ENCODE results near the gene ZNF367.

The ZNF367 gene

DNA sequence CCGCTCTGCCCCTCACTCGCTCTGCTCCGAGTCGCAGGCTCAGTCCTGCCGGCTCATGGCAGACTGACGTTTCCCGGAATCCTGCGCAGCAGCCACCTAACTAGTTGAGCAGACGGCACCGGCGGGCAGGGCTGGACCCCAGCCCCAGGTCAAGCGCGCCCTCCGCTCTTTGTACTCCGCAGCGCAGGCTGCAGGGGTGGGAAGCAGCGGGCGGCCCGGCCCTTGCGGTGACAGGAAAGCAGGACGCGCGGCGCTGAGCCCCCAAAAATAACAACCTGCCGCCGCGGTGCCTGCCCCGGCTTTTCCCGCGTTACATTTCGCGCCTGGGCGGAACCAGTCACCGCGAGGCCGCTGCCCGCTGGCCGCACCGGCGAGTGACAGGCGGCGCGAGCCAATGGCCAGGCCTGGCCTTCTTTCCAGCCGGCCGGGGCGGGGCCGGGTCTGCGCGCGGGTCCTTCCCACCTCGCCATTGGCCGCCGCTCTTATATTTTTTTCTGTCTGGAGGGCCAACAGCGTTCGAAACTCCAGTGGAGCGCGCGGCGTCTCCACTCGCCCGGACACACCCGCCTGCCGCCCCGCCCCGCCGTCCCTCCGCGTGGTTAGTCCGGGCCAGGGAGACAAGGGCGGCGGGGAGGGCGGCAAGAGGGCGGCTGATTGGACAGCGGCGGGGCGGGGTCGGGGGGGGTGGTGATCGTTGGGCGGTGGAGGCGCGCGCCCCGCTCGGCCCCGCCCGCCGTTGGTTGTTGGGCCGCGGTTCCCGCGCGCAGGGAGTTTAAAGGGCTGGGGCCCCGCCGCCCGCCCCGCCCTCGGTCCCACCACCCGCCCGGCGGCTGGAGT lies at the start of gene ZNF367:
Gene ZNF367 (minus strand): TSS at position 288 of the 837 bp plus-strand sequence. CDS start 338 bp downstream, outside the sequence.
- DNase-seq (ENCODE audit: low spot score) = peak; percentile 99

DNA sequence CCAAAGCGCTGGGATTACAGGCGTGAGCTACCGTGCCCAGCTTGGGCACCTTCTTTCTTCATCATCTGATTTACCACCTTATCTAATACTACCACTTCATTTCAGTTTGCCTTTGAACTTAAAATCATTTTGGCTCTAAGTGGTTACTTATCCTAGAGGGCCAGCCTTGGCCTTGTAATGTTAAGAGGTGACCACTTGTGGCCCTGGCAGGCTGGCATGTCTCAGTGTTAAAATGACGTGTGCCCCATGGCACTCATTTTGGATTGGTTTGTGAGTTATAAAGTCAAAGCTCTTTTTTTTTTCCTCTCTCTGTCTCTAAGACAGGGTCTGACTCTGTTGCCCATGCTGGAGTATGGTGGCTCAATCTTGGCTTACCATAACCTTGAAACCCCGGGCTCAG lies 49.6 kb upstream of the ZNF367 start:
- no peak for DNase-seq (ENCODE audit: low spot score)

DNA sequence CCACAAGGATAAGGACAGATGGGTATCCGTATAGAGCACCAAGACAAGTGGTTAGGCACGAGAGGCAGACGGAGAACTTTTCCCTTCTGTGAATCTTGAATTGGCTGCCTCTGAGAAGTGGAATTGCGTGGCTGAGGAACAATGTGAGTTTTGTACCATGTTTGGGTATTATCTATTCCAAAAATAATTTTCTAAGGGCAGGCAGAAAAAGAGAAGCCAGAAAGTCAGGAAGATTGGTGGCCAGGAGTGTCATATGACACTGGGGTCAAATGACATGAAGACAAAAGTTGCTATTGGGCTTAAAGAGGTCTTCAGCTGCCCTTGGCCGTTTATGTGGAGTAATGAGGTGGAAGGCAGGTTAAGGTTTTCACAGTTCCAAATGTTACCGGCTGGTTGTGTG lies 46.3 kb upstream of the ZNF367 start:
- no peak for DNase-seq (ENCODE audit: low spot score)

DNA sequence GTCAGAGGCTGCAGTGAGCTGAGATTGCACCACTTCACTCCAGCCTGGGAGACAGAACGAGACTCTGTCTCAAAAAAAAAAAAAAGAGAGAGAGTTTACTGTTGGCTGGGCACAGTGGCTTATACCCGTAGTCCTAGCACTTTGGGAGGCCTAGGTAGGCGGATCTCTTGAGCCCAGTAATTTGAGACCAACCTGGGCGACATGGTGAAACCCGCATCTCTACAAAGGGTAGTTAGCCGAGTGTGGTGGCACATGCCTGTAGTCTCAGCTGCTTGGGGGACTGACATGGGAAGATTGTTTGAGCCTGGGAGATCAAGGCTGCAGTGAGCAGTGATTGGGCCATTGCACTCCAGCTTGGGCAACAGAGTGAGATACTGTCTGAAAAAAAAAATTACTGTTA lies 44.4 kb upstream of the ZNF367 start:
- no peak for DNase-seq (ENCODE audit: low spot score)

DNA sequence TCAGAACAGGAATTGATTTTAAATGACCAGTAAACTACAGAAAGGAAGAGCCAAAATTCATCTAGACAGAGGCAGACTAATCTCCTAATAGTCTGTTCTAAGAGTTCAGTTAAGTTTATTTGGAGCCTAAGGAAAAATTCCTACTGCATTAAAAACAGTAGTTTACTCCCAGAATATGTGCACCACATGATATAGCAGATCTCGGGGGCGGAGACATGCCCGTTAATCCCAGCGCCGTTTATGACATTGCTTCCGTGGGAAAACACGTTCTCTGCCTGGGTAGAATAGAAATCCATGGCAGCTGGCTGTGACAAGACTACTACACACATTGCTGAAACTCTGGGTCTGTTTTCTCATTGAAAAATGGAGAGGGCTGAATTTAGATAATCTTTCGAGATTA lies 43.2 kb upstream of the ZNF367 start:
- DNase-seq (ENCODE audit: low spot score) = no peak

DNA sequence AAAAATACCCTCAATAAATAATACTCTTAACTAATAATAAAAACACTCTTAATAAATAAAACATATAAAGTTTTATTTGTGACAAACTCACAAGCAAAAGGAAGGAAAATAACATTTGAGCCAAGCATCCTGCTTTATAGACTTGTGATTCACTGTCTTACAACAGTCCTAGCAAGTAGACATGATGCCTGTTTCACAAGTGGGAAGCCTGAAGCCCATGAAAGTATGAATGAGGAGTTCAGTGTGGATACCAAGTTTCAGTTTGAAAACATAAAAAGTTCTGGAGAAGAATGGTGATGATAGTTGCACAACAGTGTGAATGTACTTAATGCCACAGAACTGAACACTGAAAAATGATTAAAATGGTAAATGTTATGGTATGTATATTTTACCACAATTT lies 42.7 kb upstream of the ZNF367 start:
- DNase-seq (ENCODE audit: low spot score) = no peak

DNA sequence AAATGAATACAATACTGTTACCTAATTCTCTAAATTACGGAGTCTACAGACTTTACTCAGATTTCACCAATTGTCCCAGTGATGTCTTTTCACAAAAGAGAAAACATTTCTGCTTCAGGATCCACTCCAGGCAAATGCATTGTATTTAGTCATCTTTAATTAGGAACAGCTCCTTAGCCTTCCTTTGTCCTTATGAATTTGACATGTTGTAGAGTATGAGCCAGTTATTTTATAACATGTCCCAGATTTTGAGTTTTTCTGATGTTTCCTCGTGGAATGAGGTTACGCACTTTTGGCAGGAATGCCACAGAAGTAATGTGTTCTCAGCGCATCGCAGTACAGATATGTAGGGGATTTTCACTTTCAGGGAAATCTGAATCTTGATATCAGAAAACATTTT lies 42.3 kb upstream of the ZNF367 start:
- DNase-seq (ENCODE audit: low spot score) = no peak

DNA sequence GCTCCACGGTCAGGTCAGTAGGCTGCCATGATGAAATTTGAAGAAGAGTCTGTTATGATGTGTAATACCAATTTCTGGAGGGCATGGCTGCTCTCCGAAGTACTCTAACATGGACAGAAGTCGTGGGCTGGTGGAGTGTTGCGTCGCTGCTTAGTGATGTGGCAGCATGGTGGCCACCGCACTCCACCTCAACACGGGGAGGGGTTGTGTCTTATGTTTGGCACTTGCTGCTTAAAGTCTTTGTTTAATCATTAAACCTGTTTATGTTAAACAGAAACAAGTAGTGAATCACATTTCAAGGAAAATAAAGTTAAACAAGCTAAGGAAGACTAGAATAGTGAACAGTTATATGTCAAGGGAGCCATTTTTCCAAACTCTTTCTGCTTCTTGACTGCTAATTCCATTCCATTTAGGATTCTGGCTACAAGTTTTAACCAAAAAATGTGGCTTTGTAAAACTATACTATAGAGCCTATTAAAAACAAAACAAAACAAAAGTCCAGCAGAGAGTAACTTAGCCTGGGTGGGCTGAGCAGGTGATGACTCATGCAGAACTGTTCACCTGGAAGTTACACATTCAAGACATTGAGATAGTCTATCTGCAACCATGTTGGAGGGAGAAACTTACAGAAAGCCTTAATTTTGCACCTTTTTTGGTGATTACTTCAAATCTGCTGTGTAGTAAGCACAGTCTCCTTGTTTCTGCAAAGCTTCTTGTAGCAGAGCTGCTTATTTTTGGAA lies 41.3 kb upstream of the ZNF367 start:
- DNase-seq (ENCODE audit: low spot score) = peak; percentile 32

DNA sequence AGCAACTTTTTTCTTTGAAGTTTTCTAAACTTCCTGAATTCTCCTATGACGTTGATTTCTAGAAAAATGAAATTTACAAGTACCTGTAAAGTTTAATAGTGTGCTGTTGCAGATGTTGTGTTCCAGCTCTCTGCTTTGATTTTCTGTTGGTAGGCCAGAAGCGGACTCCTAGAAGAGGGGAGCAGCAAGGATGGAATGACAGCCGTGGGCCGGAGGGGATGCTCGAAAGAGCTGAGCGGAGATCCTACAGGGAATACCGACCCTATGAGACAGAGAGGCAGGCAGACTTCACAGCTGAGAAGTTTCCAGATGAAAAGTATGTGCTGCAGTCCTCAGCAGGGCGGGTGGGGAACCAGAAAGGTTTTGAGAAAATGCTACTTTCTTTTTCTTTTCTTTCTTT lies 40.1 kb upstream of the ZNF367 start:
- DNase-seq (ENCODE audit: low spot score) = no peak

DNA sequence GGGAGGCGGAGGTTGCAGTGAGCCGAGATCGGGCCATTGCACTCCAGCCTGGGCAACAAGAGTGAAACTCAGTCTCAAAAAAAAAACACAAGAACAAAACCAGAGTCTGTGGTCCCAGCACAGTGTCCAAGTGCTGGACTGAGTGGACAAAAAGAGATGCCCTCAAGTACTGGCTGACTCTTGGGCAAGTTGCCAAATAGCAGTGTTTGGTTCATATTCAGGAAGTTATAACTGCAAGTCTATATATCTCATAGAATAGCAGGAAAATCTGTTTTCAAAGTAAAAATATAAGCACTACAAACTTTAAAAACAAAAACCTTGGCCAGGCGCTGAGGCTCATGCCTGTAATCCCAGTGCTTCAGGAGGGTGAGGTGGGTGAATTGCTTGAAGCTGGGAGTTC lies 39.1 kb upstream of the ZNF367 start:
- DNase-seq (ENCODE audit: low spot score) = no peak

DNA sequence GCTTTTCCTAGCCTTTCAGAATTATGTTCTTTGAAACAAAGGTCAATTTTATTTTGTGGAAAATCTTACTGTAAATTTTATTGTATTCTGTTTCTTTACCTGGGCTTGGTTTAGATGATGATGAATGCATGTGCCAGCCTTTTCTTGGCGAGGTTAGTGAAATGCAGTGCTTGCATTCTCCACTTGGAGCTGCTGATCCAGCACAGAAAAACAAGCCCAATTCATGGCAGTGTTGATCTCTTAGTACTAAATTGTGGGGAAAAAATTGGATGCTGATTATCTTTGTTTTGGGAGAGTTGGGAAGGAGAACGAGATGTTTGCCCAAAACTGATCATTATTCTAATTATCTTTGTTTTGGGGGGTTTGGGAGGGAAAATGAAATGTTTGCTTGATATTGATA lies 35.5 kb upstream of the ZNF367 start:
- peak; percentile 57 for DNase-seq (ENCODE audit: low spot score)

DNA sequence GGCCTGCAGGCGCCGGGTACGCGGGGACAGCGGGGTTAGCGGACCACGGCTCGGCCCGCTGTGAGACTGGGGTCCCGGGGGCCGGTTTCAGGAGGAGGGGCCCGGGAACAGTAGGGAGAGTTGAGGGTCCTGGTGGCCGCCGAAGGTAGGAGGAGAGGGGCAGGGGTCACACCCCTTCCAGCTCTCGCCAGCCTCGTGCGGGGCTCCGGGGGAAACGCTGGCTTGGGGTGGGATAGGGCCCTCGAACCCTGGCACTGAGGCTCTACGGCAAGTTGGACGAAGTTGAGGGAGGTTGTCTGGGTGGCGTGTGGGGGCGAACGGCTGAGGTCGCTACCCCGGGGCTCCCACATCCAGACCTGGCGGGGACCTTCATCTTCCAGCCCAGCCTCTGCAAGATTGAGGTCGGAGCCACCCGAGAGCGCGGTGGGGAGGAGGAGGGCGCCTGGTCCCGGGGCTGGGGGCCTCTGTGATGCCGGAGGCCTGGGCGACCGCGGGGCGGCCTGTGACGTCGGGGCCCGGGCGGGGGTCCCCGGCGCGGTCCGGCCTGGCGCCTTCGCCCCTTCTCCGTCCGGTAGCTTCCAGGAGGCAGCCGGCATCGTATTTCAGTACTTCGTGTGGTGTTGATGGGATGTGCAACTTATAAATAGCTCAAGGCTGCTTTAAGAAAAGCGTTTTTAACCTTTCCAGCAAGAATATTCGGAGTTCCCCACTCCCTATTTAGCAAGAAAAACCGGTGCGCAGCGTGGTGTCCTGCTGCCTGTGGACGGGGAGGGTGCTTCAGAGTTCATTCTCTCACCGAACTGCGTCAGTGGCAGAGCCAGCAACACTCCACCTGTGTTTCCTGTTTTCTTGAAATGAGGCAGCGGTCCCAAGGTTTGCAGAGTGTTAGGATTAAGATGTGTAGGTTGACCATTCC lies 32.7 kb upstream of the ZNF367 start:
- DNase-seq (ENCODE audit: low spot score) = peak; percentile 56

DNA sequence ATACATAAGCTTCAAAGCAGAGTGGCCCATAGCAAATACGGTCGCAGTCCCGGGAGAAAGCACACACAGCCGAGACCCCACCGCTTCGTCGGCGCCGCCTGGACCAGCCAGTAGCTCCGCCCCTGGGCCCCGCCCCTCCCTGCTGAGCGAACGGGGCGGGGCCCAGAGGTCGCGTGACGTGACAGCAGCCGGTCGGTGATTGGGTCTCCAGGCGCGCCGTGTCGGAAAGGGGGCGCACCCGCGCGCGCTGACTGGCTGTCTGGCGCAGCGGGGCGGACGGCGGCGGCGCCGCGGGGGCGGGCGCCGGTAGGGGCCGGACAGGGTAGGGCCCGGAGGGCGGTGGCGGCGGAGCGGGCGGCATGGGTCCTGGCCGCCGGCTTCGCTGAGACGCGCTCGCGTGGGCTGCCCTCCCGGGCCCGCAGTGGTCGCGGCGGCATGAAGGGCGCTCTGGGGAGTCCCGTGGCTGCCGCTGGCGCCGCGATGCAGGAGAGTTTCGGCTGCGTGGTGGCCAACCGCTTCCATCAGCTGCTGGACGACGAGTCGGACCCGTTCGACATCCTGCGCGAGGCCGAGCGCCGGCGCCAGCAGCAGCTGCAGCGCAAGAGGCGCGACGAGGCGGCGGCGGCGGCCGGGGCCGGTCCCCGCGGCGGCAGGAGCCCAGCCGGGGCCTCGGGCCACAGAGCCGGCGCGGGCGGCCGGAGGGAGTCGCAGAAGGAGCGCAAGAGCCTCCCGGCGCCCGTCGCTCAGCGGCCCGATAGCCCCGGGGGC lies 31.9 kb upstream of the ZNF367 start, which contains the start of gene HABP4:
Gene HABP4 (plus strand): TSS at position 325 of the 768 bp plus-strand sequence. CDS start 111 bp downstream, at position 436.
- DNase-seq (ENCODE audit: low spot score) = peak; percentile 96

DNA sequence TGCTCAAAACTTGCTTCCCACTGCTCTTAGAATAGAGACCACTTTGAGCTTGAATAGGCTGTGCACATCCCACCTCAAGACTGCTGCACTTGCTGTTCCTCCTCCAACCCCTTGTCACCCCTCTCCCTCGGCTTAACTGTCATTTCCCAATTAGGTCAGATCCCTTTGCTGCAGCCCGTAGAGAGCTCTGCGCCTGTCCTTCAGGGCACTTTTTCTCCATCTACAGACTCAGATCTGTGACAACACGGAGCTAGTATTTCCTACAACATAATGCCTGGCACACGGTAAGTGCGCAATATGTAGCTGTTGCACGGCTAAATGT lies 31.3 kb upstream of the ZNF367 start:
- DNase-seq (ENCODE audit: low spot score) = no peak

DNA sequence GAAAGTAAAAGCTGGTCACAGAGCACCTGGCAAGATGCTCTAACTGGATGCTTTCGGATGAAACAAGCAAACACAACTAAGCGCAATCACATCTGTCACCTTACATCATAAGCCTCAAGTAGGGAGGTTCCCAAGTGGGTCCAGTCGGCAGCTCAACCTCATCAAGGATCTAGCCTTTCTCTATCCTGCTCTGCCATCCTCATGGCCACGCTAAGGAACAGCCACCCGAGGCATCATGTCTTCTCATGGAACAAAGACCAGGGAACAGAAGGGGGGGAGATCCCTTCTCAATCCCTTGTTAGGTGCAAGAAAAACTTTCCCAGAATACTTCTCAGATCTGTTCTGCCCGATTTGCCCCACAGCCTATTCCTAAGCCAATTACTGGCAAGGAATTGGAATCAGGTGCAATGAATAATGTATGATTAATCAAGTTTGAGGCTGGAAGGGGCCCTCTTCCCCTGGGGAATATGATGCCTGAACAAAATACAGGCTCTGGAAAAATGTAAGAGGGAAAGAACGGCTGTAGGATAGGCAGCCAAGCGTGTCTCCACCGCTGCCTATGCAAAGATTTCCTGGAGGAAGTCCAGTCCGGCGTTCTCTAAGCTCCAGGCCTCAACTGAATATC lies 30.5 kb upstream of the ZNF367 start:
- DNase-seq (ENCODE audit: low spot score) = peak; percentile 14

DNA sequence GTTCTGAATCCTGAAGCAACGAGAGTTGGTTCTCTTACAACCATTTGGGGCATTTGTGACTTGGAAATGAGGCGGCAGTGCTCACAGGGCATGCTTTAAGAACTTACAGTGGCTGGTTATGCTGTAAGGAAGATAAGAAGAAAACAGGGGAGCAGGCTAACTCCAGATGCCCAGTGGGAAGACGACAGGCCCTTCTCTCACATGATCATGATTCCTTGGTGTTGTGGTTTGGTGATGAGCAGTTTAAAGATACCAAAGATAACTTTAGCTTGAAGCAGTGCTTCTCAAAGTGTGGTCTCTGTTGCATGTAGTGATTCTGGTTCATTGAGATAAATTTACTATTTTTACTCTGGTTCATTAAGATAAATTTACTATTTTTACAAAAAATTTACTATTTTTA lies 29.2 kb upstream of the ZNF367 start:
- no peak for DNase-seq (ENCODE audit: low spot score)

DNA sequence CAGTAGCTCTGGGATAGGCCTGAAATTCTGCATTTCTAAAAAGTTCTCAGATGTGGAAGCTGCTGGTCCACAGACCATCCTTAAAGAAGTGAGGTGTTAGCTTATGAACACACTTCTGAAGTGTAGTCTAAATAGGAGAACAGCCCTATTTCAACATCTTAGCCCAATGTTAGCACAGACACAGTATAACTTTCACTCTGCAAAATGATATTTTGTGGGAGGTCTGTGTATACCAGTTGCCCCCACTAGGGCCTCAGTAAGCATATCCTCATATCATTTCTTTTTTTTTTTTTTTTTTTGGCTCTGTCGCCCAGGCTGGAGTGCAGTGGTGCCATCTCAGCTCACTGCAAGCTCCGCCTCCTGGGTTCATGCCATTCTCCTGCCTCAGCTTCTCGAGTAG lies 24.3 kb upstream of the ZNF367 start:
- no peak for DNase-seq (ENCODE audit: low spot score)

DNA sequence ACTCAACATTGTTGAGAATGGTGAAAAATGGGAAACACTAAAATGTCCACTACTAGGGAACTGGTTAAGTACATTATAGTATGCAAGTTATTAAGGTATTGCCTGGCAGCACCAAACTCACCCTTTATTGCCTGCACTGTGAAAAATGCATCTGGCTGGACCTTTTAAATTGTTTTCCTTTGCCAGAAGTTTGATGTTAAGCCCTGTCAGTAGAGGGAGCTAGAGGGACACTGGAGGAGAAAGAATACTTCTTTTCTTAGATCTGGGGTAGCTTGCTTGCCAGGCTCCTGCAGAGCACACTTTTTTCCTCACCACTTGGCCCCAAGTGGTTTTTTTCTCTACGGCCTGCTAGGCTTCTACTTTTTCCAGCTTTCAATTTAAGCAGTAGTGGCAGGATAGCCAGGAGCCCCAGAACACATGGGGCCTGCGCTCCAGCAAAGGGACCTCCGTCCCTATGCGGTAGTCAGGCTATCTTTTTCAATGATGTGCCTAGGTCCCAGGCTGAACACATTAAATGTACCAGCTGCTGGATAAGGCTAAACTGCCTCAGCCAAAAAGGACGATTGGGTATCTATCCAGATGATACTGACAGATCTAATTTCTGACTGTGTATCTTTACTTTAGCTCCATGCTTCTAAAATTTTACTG lies 23.8 kb upstream of the ZNF367 start:
- peak; percentile 58 for DNase-seq (ENCODE audit: low spot score)

DNA sequence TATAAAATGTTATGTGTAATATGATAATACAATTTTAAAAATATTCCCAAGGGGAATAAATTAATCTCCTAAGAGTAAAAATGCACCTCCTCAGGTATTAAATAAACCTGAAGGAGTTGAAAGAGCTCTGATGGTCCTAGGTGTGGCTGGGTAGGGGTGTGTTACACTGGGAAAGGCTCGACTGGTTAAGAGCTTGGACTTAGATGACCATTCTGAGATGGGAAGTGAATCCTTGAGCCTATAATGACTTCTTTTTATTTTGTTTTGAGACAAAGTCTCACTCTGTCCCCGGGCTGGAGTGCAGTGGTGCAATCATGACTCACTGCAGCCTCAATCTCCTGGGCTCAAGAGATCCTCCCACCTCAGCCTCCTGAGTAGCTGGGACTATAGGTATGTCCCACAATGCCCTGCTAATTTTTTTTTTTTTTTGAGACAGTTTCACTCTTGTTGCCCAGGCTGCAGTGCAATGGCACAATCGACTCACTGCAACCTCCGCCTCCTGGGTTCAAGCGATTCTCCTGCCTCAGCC lies 22.6 kb upstream of the ZNF367 start:
- no peak for DNase-seq (ENCODE audit: low spot score)

DNA sequence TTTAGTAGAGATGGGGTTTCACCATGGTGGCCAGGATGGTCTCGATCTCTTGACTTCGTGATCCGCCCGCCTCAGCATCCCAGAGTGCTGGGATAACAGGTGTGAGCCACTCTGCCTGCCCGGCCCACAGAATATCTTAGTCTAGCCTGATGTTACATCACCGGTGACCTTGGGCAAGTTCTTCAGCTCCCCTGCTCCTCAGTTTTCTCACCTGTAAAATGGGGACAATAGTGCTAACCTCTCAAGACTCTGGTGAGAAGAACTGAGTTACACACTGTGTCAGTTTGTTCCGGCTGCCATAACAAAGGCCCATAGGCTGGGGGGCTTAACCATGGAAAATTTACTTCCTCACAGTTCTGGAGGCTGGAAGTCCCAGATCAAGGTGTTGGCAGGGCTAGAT lies 19.3 kb upstream of the ZNF367 start:
- no peak for DNase-seq (ENCODE audit: low spot score)

All from kidney tubule cell (primary cell).